ENCODE data around the gene KIF5B. TPM values are rescaled to one million over a fixed set of nuclear protein-coding genes. Genes with fewer than 3 reads are reported as not detected.

The KIF5B gene
- total and polyA plus RNA-seq, 2 experiments from 2014 or later: 63.5 to 81.8 TPM

DNA sequence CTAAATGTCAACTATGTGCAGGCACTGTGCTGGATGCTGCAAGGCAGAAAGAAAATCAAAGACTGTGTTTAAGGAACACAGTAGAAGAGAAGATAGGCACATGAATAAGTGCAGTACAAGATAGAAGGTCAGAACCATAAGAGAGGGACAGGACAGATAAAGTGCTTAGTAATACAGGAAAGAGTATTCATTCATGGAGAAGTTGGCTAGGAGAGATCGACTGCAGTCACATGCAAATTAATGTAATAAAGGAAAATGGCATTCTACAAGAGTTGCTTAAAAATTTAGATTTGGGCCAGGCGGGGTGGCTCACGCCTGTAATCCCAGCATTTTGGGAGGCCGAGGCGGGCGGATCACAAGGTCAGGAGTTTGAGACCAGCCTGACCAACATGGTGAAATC, 24.8 kb downstream of the KIF5B start (continued):
- no peak for TF ChIP-seq ZNF114 (CRISPR knock-in tag; IDR thresholded peaks at IDR 0.05)
- TF ChIP-seq, protein P1, sequence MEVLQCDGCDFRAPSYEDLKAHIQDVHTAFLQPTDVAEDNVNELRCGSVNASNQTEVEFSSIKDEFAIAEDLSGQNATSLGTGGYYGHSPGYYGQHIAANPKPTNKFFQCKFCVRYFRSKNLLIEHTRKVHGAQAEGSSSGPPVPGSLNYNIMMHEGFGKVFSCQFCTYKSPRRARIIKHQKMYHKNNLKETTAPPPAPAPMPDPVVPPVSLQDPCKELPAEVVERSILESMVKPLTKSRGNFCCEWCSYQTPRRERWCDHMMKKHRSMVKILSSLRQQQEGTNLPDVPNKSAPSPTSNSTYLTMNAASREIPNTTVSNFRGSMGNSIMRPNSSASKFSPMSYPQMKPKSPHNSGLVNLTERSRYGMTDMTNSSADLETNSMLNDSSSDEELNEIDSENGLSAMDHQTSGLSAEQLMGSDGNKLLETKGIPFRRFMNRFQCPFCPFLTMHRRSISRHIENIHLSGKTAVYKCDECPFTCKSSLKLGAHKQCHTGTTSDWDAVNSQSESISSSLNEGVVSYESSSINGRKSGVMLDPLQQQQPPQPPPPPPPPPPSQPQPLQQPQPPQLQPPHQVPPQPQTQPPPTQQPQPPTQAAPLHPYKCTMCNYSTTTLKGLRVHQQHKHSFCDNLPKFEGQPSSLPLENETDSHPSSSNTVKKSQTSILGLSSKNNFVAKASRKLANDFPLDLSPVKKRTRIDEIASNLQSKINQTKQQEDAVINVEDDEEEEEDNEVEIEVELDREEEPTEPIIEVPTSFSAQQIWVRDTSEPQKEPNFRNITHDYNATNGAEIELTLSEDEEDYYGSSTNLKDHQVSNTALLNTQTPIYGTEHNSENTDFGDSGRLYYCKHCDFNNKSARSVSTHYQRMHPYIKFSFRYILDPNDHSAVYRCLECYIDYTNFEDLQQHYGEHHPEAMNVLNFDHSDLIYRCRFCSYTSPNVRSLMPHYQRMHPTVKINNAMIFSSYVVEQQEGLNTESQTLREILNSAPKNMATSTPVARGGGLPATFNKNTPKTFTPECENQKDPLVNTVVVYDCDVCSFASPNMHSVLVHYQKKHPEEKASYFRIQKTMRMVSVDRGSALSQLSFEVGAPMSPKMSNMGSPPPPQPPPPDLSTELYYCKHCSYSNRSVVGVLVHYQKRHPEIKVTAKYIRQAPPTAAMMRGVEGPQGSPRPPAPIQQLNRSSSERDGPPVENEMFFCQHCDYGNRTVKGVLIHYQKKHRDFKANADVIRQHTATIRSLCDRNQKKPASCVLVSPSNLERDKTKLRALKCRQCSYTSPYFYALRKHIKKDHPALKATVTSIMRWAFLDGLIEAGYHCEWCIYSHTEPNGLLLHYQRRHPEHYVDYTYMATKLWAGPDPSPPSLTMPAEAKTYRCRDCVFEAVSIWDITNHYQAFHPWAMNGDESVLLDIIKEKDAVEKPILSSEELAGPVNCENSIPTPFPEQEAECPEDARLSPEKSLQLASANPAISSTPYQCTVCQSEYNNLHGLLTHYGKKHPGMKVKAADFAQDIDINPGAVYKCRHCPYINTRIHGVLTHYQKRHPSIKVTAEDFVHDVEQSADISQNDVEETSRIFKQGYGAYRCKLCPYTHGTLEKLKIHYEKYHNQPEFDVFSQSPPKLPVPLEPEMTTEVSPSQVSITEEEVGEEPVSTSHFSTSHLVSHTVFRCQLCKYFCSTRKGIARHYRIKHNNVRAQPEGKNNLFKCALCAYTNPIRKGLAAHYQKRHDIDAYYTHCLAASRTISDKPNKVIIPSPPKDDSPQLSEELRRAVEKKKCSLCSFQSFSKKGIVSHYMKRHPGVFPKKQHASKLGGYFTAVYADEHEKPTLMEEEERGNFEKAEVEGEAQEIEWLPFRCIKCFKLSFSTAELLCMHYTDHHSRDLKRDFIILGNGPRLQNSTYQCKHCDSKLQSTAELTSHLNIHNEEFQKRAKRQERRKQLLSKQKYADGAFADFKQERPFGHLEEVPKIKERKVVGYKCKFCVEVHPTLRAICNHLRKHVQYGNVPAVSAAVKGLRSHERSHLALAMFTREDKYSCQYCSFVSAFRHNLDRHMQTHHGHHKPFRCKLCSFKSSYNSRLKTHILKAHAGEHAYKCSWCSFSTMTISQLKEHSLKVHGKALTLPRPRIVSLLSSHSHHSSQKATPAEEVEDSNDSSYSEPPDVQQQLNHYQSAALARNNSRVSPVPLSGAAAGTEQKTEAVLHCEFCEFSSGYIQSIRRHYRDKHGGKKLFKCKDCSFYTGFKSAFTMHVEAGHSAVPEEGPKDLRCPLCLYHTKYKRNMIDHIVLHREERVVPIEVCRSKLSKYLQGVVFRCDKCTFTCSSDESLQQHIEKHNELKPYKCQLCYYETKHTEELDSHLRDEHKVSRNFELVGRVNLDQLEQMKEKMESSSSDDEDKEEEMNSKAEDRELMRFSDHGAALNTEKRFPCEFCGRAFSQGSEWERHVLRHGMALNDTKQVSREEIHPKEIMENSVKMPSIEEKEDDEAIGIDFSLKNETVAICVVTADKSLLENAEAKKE (CRISPR knock-in tag; IDR thresholded peaks at IDR 0.05): no peak
- TF ChIP-seq, protein P2, sequence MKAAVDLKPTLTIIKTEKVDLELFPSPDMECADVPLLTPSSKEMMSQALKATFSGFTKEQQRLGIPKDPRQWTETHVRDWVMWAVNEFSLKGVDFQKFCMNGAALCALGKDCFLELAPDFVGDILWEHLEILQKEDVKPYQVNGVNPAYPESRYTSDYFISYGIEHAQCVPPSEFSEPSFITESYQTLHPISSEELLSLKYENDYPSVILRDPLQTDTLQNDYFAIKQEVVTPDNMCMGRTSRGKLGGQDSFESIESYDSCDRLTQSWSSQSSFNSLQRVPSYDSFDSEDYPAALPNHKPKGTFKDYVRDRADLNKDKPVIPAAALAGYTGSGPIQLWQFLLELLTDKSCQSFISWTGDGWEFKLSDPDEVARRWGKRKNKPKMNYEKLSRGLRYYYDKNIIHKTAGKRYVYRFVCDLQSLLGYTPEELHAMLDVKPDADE (IDR thresholded peaks at IDR 0.05): no peak
- no peak for TF ChIP-seq EZH2phosphoT487 (IDR thresholded peaks at IDR 0.05; ENCODE audit: unreplicated experiment)

DNA sequence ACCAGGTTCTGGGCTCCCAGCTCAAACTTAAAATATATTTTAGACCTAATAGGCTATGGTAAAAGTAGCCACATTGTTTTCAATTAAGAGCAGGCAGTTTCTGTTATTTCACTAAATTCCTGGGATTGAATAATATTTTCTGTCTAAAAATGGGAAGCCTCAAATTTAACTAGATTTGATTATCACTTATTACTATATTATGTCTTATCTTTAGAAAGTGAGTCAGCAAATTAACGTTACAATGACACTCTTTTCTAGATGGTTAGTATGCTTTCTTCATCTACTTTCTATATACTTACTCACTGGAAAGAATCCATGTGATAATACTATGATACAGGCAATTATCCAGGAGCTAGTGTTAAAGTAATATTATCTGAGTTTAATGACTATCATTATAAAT, 27.5 kb downstream of the KIF5B start:
- no peak overlapping the region for H3K4me3 ChIP-seq
- H2AFZ ChIP-seq: no peak overlapping the region
- Mint-ChIP-seq H3K27ac (no peak overlapping the region; the same call in 1 of the 2 replicates), H3K27me3 (ENCODE audit: insufficient read depth, low read depth, poor library complexity) (peaks cover 3% of the 10 kb centered on the region), H3K4me1 (peaks cover 9% of the 10 kb centered on the region; the same call in 2 of the 3 replicates), H3K9me3 (no peaks in the 10 kb centered on the region), H3K36me3 (ENCODE audit: low read depth) (peaks cover 89% of the 10 kb centered on the region), H3K4me3 (no peak overlapping the region)
- peaks cover 27% of the 10 kb centered on the region; the same call in 1 of the 2 replicates for H4K20me1 ChIP-seq (replicated peaks; ENCODE audit: insufficient read depth)
- no peaks in the 10 kb centered on the region for H3K9me2 ChIP-seq (ENCODE audit: insufficient read depth)
- H3K4me1 ChIP-seq (ENCODE audit: insufficient read depth): no peaks in the 10 kb centered on the region
- no peaks in the 10 kb centered on the region for H3K27me3 ChIP-seq (ENCODE audit: insufficient read depth)
- H3K27ac ChIP-seq (ENCODE audit: low read depth): no peak overlapping the region
- H3K36me3 ChIP-seq (ENCODE audit: insufficient read depth): peaks cover 63% of the 10 kb centered on the region
- H3K4me2 ChIP-seq: no peak overlapping the region
- DNase-seq (ENCODE audit: low spot score) (no peak), ATAC-seq (no peak)
- H3F3A ChIP-seq (replicated peaks; ENCODE audit: low read depth): no peaks in the 10 kb centered on the region
- H3K79me2 ChIP-seq (replicated peaks; ENCODE audit: insufficient read depth): peaks cover 62% of the 10 kb centered on the region
- TF ChIP-seq STAT1 (IDR thresholded peaks at IDR 0.05; ENCODE audit: unreplicated experiment) (no peak), EZH2 (IDR thresholded peaks at IDR 0.05; ENCODE audit: low read depth, unreplicated experiment) (no peak), CREB1 (CRISPR knock-in tag; IDR thresholded peaks at IDR 0.05; ENCODE audit: low read depth) (no peak), EZH2phosphoT487 (IDR thresholded peaks at IDR 0.05; ENCODE audit: unreplicated experiment) (no peak)
- TF ChIP-seq, protein P1 (CRISPR knock-in tag; IDR thresholded peaks at IDR 0.05): no peak
- TF ChIP-seq, protein P2 (IDR thresholded peaks at IDR 0.05): no peak

Data from GM23338 (cell line).